Neural cell (in vitro differentiated cells): ENCODE results near the gene BCL2L11. TPM values are rescaled to one million over a fixed set of nuclear protein-coding genes. Genes with fewer than 3 reads are reported as not detected.

Source experiments
- H2AFZ ChIP-seq: fragments of 200-600, 300-800 bp; sonication (generic), shearing (Covaris generic); 2 replicates; pipeline ENCODE4 v1.6.0; 2014; ENCODE audit warnings: low read depth, mild to moderate bottlenecking, antibody characterized with exemption, low read length, moderate library complexity
- H3F3A ChIP-seq: fragments of 200-600 bp; shearing (Covaris generic); 2 replicates; pipeline ENCODE4 v1.6.1; 2016; ENCODE audit warnings: mild to moderate bottlenecking, moderate library complexity, mixed read lengths, antibody characterized with exemption, low read length; ENCODE audit not compliant: insufficient read depth, poor library complexity, severe bottlenecking
- H3K27ac ChIP-seq: fragments of 200-600, 300-800 bp; sonication (generic), shearing (Covaris generic); 2 replicates; pipeline ENCODE4 v1.5.1; 2014; ENCODE audit warnings: mild to moderate bottlenecking, low read length, moderate library complexity
- H3K27me3 ChIP-seq: fragments of 300-800, 200-600 bp; sonication (generic), shearing (Covaris generic); 2 replicates; pipeline ENCODE4 v1.6.0; 2014; ENCODE audit warnings: mild to moderate bottlenecking, low read depth, low read length, moderate library complexity; ENCODE audit not compliant: insufficient read depth
- H3K36me3 ChIP-seq: fragments of 300-800, 200-600 bp; sonication (generic), shearing (Covaris generic); 2 replicates; pipeline ENCODE4 v1.5.1; 2014; ENCODE audit warnings: mild to moderate bottlenecking, antibody characterized with exemption, low read length, moderate library complexity; ENCODE audit not compliant: insufficient read depth
- H3K4me2 ChIP-seq: fragments of 300-800, 200-600 bp; sonication (generic), shearing (Covaris generic); 2 replicates; pipeline ENCODE4 v1.6.0; 2014; ENCODE audit warnings: mild to moderate bottlenecking, low read length
- H3K4me3 ChIP-seq: fragments of 300-800, 200-600 bp; sonication (generic), shearing (Covaris generic); 2 replicates; pipeline ENCODE4 v1.5.1; 2014; ENCODE audit warnings: mild to moderate bottlenecking, low read length, moderate library complexity
- H3K79me2 ChIP-seq: fragments of 200-600 bp; shearing (Covaris generic); replicated peaks from 2 replicates; pipeline ENCODE4 v1.6.0; 2014; ENCODE audit warnings: mild to moderate bottlenecking, low read length, moderate library complexity; ENCODE audit not compliant: insufficient read depth
- H3K9ac ChIP-seq: fragments of 300-800, 200-600 bp; sonication (generic), shearing (Covaris generic); 2 replicates; pipeline ENCODE4 v1.6.1; 2016; ENCODE audit warnings: mild to moderate bottlenecking, low read length, mixed read lengths
- H3K9me2 ChIP-seq: fragments of 200-600 bp; shearing (Covaris generic); 2 replicates; pipeline ENCODE4 v1.6.1; 2016; ENCODE audit warnings: mild to moderate bottlenecking, low read length, mixed read lengths; ENCODE audit not compliant: insufficient read depth
- H3K9me3 ChIP-seq: fragments of 200-600, 300-800 bp; sonication (generic), shearing (Covaris generic); 2 replicates; pipeline ENCODE4 v1.6.1; 2016; ENCODE audit warnings: mild to moderate bottlenecking, mixed run types, low read length, moderate library complexity, mixed read lengths
- H4K20me1 ChIP-seq: fragments of 200-600 bp; shearing (Covaris generic); 2 replicates; pipeline ENCODE4 v1.6.1; 2016; ENCODE audit warnings: mild to moderate bottlenecking, mixed run types; ENCODE audit not compliant: insufficient read depth
- CTCF ChIP-seq: fragments of 450-650 bp; IDR thresholded peaks from 2 replicates; pipeline ENCODE4 v1.5.1; 2014; ENCODE audit warnings: antibody characterized with exemption, mild to moderate bottlenecking, moderate library complexity; ENCODE audit not compliant: poor library complexity, severe bottlenecking
- EP300 ChIP-seq: fragments of 450-650 bp; conservative IDR thresholded peaks from 2 replicates; pipeline ENCODE4 v1.6.1; 2014; ENCODE audit warnings: antibody characterized with exemption, mild to moderate bottlenecking, moderate library complexity; ENCODE audit not compliant: poor library complexity, severe bottlenecking
- MXI1 ChIP-seq: fragments of 450-650 bp; conservative IDR thresholded peaks from 2 replicates; pipeline ENCODE4 v1.6.1; 2014; ENCODE audit warnings: antibody characterized with exemption, mild to moderate bottlenecking; ENCODE audit not compliant: poor library complexity, severe bottlenecking
- POLR2AphosphoS5 ChIP-seq: IDR thresholded peaks from 2 replicates; pipeline ENCODE4 v1.6.1; 2012
- RAD21 ChIP-seq: fragments of 450-650 bp; conservative IDR thresholded peaks from 2 replicates; pipeline ENCODE4 v1.6.1; 2014; ENCODE audit warnings: antibody characterized with exemption, mild to moderate bottlenecking, moderate library complexity
- REST ChIP-seq: IDR thresholded peaks from 2 replicates; pipeline ENCODE4 v1.6.1; 2012; ENCODE audit warnings: borderline replicate concordance
- TAF1 ChIP-seq: IDR thresholded peaks from 2 replicates; pipeline ENCODE4 v1.6.1; 2012; ENCODE audit warnings: low read depth
- polyA plus RNA-seq: library from polyadenylated mRNA; depleted of rRNA; stranded (reverse); fragments of >200 nt; gene quantifications from 2 replicates; pipeline ENCODE4 v1.2.3, GENCODE V29; 2014

Gene BCL2L11
- polyA plus RNA-seq, 1 donor from 2014 or later: 2.6 TPM

GRCh38 chr2:111185361-111186022 is 64.8 kb downstream of the BCL2L11 start (continued):
- TF ChIP-seq TAF1: no peak

GRCh38 chr2:111186121-111186715 is 65.5 kb downstream of the BCL2L11 start:
- Histone ChIP-seq H3K79me2 (no peaks in the 10 kb centered on the region), H4K20me1 (no peaks in the 10 kb centered on the region), H3K9ac (no peak overlapping the region), H3K9me3 (no peaks in the 10 kb centered on the region), H3F3A (no peaks in the 10 kb centered on the region), H2AFZ (no peak overlapping the region), H3K27ac (no peak overlapping the region), H3K4me3 (no peak overlapping the region), H3K9me2 (no peaks in the 10 kb centered on the region), H3K36me3 (no peaks in the 10 kb centered on the region), H3K27me3 (no peaks in the 10 kb centered on the region), H3K4me2 (no peak overlapping the region)
- TF ChIP-seq POLR2AphosphoS5: no peak
- no peak for TF ChIP-seq REST
- TF ChIP-seq CTCF: no peak
- no peak for TF ChIP-seq RAD21

- H3K79me2 ChIP-seq: no peaks in the 10 kb centered on the region
- no peak overlapping the region for H3K4me2 ChIP-seq
- no peak overlapping the region for H3K27ac ChIP-seq
- TF ChIP-seq POLR2AphosphoS5 (no peak), REST (no peak), EP300 (no peak), MXI1 (no peak)
- no peak overlapping the region for H2AFZ ChIP-seq
- no peaks in the 10 kb centered on the region for H3K9me3 ChIP-seq
- H3K36me3 ChIP-seq: no peaks in the 10 kb centered on the region
- no peaks in the 10 kb centered on the region for H4K20me1 ChIP-seq
- no peaks in the 10 kb centered on the region for H3F3A ChIP-seq
- no peaks in the 10 kb centered on the region for H3K9me2 ChIP-seq
- no peak overlapping the region for H3K9ac ChIP-seq
- H3K27me3 ChIP-seq: no peaks in the 10 kb centered on the region
- no peak overlapping the region for H3K4me3 ChIP-seq
These were observed 66.2 kb downstream of the BCL2L11 start for GRCh38 chr2:111186933-111187332.
